ENCODE measurements around the gene WDR90.

WDR90 gene

GRCh38 chr16:700684-701584 is 51.8 kb downstream of the WDR90 start:
- TF ChIP-seq GATA3 (IDR thresholded peaks at IDR 0.05; ENCODE audit: low read depth, low read length) (no peak), GATA2 (IDR thresholded peaks at IDR 0.05; ENCODE audit: low read depth, low read length) (no peak)

GRCh38 chr16:702341-702740 is 53.2 kb downstream of the WDR90 start:
- TF ChIP-seq GATA3 (IDR thresholded peaks at IDR 0.05; ENCODE audit: low read depth, low read length) (no peak), GATA2 (IDR thresholded peaks at IDR 0.05; ENCODE audit: low read depth, low read length) (no peak)

GRCh38 chr16:703406-703805 is 54.2 kb downstream of the WDR90 start:
- TF ChIP-seq GATA3 (IDR thresholded peaks at IDR 0.05; ENCODE audit: low read depth, low read length) (no peak), GATA2 (IDR thresholded peaks at IDR 0.05; ENCODE audit: low read depth, low read length) (no peak)

GRCh38 chr16:704047-704446 is 54.9 kb downstream of the WDR90 start:
- TF ChIP-seq GATA2 (IDR thresholded peaks at IDR 0.05; ENCODE audit: low read depth, low read length) (no peak), GATA3 (IDR thresholded peaks at IDR 0.05; ENCODE audit: low read depth, low read length) (no peak)

GRCh38 chr16:704552-705380 is 55.6 kb downstream of the WDR90 start:
- TF ChIP-seq GATA2 (IDR thresholded peaks at IDR 0.05; ENCODE audit: low read depth, low read length) (no peak), GATA3 (IDR thresholded peaks at IDR 0.05; ENCODE audit: low read depth, low read length) (no peak)

GRCh38 chr16:705431-706188 is 56.4 kb downstream of the WDR90 start, which contains the start of gene FBXL16:
FBXL16 (minus strand) TSS chr16:705801; CDS start chr16:697405, 8,396 bp downstream.
- TF ChIP-seq GATA3 (IDR thresholded peaks at IDR 0.05; ENCODE audit: low read depth, low read length) = no peak
- TF ChIP-seq GATA2 (IDR thresholded peaks at IDR 0.05; ENCODE audit: low read depth, low read length) = no peak

GRCh38 chr16:706189-707061 is 57.3 kb downstream of the WDR90 start:
- TF ChIP-seq GATA3 (IDR thresholded peaks at IDR 0.05; ENCODE audit: low read depth, low read length) (no peak), GATA2 (IDR thresholded peaks at IDR 0.05; ENCODE audit: low read depth, low read length) (no peak)

- TF ChIP-seq GATA2 (IDR thresholded peaks at IDR 0.05; ENCODE audit: low read depth, low read length) = no peak
- TF ChIP-seq GATA3 (IDR thresholded peaks at IDR 0.05; ENCODE audit: low read depth, low read length) = no peak
Observed at GRCh38 chr16:707062-707538, 57.9 kb downstream of the WDR90 start.

- no peak for TF ChIP-seq GATA2 (IDR thresholded peaks at IDR 0.05; ENCODE audit: low read depth, low read length)
- TF ChIP-seq GATA3 (IDR thresholded peaks at IDR 0.05; ENCODE audit: low read depth, low read length) = no peak
Observed at GRCh38 chr16:708019-708418, 58.9 kb downstream of the WDR90 start.

GRCh38 chr16:708959-709358 is 59.8 kb downstream of the WDR90 start:
- no peak for TF ChIP-seq GATA3 (IDR thresholded peaks at IDR 0.05; ENCODE audit: low read depth, low read length)
- no peak for TF ChIP-seq GATA2 (IDR thresholded peaks at IDR 0.05; ENCODE audit: low read depth, low read length)

- TF ChIP-seq GATA3 (IDR thresholded peaks at IDR 0.05; ENCODE audit: low read depth, low read length) (no peak), GATA2 (IDR thresholded peaks at IDR 0.05; ENCODE audit: low read depth, low read length) (peak; percentile 82)
Observed at GRCh38 chr16:709566-710499, 60.7 kb downstream of the WDR90 start.

Data from SH-SY5Y (cell line).